ENCODE measurements around the gene HIPK2. TPM values are rescaled to one million over a fixed set of nuclear protein-coding genes. Genes with fewer than 3 reads are reported as not detected.

Gene HIPK2
- total and polyA plus RNA-seq, 10 of the 15 experiments (the other 5 are each of a cell fraction or from before 2014, with no cell fraction given) = 1.7 to 39.0 (median 9.4) TPM

- TF ChIP-seq POU2F2 (IDR thresholded peaks at IDR 0.05; ENCODE audit: borderline replicate concordance, low read depth, low read length) (no peak), IRF5 (IDR thresholded peaks at IDR 0.05; ENCODE audit: borderline replicate concordance) (no peak), TBL1XR1 (IDR thresholded peaks at IDR 0.05; ENCODE audit: low read depth, low read length) (no peak), FOXM1 (IDR thresholded peaks at IDR 0.05; ENCODE audit: low read depth, low read length) (peak; percentile 53; the same call in 1 of the 2 replicates), BCL11A (IDR thresholded peaks at IDR 0.05; ENCODE audit: low read depth, low read length) (peak; percentile 65; the same call in 1 of the 2 replicates), DPF2 (IDR thresholded peaks at IDR 0.05) (peak; percentile 62), CBX3 (IDR thresholded peaks at IDR 0.05; ENCODE audit: borderline replicate concordance, low read depth) (no peak), ZNF687 (IDR thresholded peaks at IDR 0.05) (peak; percentile 66; the same call in 1 of the 2 replicates), NR2F1 (conservative IDR thresholded peaks at IDR 0.05) (no peak), IKZF2 (IDR thresholded peaks at IDR 0.05) (peak; percentile 64 to 71; a peak in 3 of 4 replicates), ZZZ3 (IDR thresholded peaks at IDR 0.05; ENCODE audit: control insufficient read depth, insufficient read length, low read depth) (no peak), SMARCA5 (IDR thresholded peaks at IDR 0.05) (peak; percentile 30; the same call in 1 of the 2 replicates), YBX1 (IDR thresholded peaks at IDR 0.05) (no peak), ZNF217 (IDR thresholded peaks at IDR 0.05) (no peak), BHLHE40 (IDR thresholded peaks at IDR 0.05; ENCODE audit: borderline replicate concordance in 1 of 2, low read depth in 2 of 2, low read length in 1 of 2) (peak in 1 of 2 experiments; percentile 26; a peak in 1 of 4 replicates), ZNF24 (IDR thresholded peaks at IDR 0.05) (0 out of 2 replicates have a peak, but pooled peaks have one; percentile 19), SMAD5 (IDR thresholded peaks at IDR 0.05; ENCODE audit: low read depth) (no peak), GABPA (IDR thresholded peaks at IDR 0.05; ENCODE audit: low read depth) (no peak), ASH2L (IDR thresholded peaks at IDR 0.05; ENCODE audit: borderline replicate concordance, low read depth) (no peak)
- TF ChIP-seq, protein P1, sequence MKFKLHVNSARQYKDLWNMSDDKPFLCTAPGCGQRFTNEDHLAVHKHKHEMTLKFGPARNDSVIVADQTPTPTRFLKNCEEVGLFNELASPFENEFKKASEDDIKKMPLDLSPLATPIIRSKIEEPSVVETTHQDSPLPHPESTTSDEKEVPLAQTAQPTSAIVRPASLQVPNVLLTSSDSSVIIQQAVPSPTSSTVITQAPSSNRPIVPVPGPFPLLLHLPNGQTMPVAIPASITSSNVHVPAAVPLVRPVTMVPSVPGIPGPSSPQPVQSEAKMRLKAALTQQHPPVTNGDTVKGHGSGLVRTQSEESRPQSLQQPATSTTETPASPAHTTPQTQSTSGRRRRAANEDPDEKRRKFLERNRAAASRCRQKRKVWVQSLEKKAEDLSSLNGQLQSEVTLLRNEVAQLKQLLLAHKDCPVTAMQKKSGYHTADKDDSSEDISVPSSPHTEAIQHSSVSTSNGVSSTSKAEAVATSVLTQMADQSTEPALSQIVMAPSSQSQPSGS (IDR thresholded peaks at IDR 0.05; ENCODE audit: low read length) = no peak
- TF ChIP-seq, protein P2, sequence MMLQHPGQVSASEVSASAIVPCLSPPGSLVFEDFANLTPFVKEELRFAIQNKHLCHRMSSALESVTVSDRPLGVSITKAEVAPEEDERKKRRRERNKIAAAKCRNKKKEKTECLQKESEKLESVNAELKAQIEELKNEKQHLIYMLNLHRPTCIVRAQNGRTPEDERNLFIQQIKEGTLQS (IDR thresholded peaks at IDR 0.05; ENCODE audit: borderline replicate concordance, extremely low read depth, low read depth, low read length) = no peak
- TF ChIP-seq, protein P3, sequence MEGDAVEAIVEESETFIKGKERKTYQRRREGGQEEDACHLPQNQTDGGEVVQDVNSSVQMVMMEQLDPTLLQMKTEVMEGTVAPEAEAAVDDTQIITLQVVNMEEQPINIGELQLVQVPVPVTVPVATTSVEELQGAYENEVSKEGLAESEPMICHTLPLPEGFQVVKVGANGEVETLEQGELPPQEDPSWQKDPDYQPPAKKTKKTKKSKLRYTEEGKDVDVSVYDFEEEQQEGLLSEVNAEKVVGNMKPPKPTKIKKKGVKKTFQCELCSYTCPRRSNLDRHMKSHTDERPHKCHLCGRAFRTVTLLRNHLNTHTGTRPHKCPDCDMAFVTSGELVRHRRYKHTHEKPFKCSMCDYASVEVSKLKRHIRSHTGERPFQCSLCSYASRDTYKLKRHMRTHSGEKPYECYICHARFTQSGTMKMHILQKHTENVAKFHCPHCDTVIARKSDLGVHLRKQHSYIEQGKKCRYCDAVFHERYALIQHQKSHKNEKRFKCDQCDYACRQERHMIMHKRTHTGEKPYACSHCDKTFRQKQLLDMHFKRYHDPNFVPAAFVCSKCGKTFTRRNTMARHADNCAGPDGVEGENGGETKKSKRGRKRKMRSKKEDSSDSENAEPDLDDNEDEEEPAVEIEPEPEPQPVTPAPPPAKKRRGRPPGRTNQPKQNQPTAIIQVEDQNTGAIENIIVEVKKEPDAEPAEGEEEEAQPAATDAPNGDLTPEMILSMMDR (IDR thresholded peaks at IDR 0.05 in 2 of 3, conservative IDR thresholded peaks at IDR 0.05 in 1 of 3; ENCODE audit: control insufficient read depth in 2 of 3, extremely low read depth in 1 of 3, insufficient read depth in 1 of 3, low read depth in 3 of 3, low read length in 3 of 3) = no peak
These were observed 96.9 kb downstream of the HIPK2 start (continued) for GRCh38 chr7:139680676-139681462.

All from GM12878 (cell line).